A673 (cell line): ENCODE measurements around the gene ZDHHC11.

Source experiments
- CTCF ChIP-seq: fragments of 300-800, 200-600 bp; sonication (generic); conservative IDR thresholded peaks from 2 replicates; pipeline ENCODE4 v1.5.1; 2017; ENCODE audit warnings: low read depth, mild to moderate bottlenecking, antibody characterized with exemption, low read length, moderate library complexity, mixed read lengths
- EZH2 ChIP-seq: fragments of 200-600 bp; sonication (generic); IDR thresholded peaks from 2 replicates; pipeline ENCODE4 v1.6.1; 2017; ENCODE audit warnings: borderline replicate concordance, low read depth, mild to moderate bottlenecking, mixed read lengths, antibody characterized with exemption, low read length; ENCODE audit not compliant: poor library complexity, severe bottlenecking

- TF ChIP-seq CTCF (no peak), EZH2 (no peak)
Measured at GRCh38 chr5:858726-859125, 7.9 kb upstream of the ZDHHC11 start.
